ENCODE measurements around the gene CTDNEP1. TPM values are rescaled to one million over a fixed set of nuclear protein-coding genes. Genes with fewer than 3 reads are reported as not detected.

Gene CTDNEP1
- total and polyA plus RNA-seq, 9 donors = 42.3 to 256 (median 123) TPM

GRCh38 chr17:7218166-7218565, 33.4 kb downstream of the CTDNEP1 start:
- peaks cover 19% of the 10 kb centered on the region for H3K4me1 ChIP-seq (ENCODE audit: insufficient read depth)
- peak in 2 of 5 donors; percentile 43 to 45 for DNase-seq
- no peaks in the 10 kb centered on the region for H3K36me3 ChIP-seq
- 55 to 62% (median 57%) methylated on average over 6 of the region's 6 CpGs for WGBS, 3 donors
- H3K27ac ChIP-seq = peak overlapping the region in 1 of 2 donors; percentile 26
- TF ChIP-seq CTCF (IDR thresholded peaks at IDR 0.05) (no peak), EP300 (IDR thresholded peaks at IDR 0.05) (no peak), POLR2A (IDR thresholded peaks at IDR 0.05) (no peak)
- no peaks in the 10 kb centered on the region for H3K27me3 ChIP-seq
- H3K9me3 ChIP-seq = no peaks in the 10 kb centered on the region
- no peak overlapping the region for H3K4me3 ChIP-seq
- intact Hi-C loops (cut with DNase I) = no loop called here

GRCh38 chr17:7217113-7217987, 34.2 kb downstream of the CTDNEP1 start:
- peak in 4 of 5 donors; percentile 74 to 82 (median 76) for DNase-seq
- TF ChIP-seq EP300 (IDR thresholded peaks at IDR 0.05) (no peak), CTCF (IDR thresholded peaks at IDR 0.05) (no peak), POLR2A (IDR thresholded peaks at IDR 0.05) (no peak)
- intact Hi-C loops (cut with DNase I) = no loop called here
- H3K27me3 ChIP-seq = no peaks in the 10 kb centered on the region
- H3K27ac ChIP-seq = peak overlapping the region; percentile 26 to 87
- H3K36me3 ChIP-seq = no peaks in the 10 kb centered on the region
- no peaks in the 10 kb centered on the region for H3K9me3 ChIP-seq
- peaks cover 19% of the 10 kb centered on the region for H3K4me1 ChIP-seq (ENCODE audit: insufficient read depth)
- 2 to 3% (median 2%) methylated on average over 28 to 32 of the region's 32 CpGs for WGBS, 3 donors
- H3K4me3 ChIP-seq = peak overlapping the region; percentile 46

- H3K27me3 ChIP-seq = no peaks in the 10 kb centered on the region
- H3K4me1 ChIP-seq (ENCODE audit: insufficient read depth) = peaks cover 19% of the 10 kb centered on the region
- 5 to 6% (median 6%) methylated on average over 7 of the region's 7 CpGs for WGBS, 3 donors
- no peaks in the 10 kb centered on the region for H3K9me3 ChIP-seq
- intact Hi-C loops (cut with DNase I) = no loop called here
- TF ChIP-seq EP300 (IDR thresholded peaks at IDR 0.05) (no peak), CTCF (IDR thresholded peaks at IDR 0.05) (no peak), POLR2A (IDR thresholded peaks at IDR 0.05) (no peak)
- DNase-seq = peak in 2 of 5 donors; percentile 44 to 50
- H3K4me3 ChIP-seq = peak overlapping the region; percentile 46
- no peaks in the 10 kb centered on the region for H3K36me3 ChIP-seq
- H3K27ac ChIP-seq = peak overlapping the region; percentile 27 to 87
Measured at GRCh38 chr17:7216242-7217112, 35.1 kb downstream of the CTDNEP1 start.

GRCh38 chr17:7215652-7216180, 35.8 kb downstream of the CTDNEP1 start:
- H3K36me3 ChIP-seq = no peaks in the 10 kb centered on the region
- H3K27ac ChIP-seq = peak overlapping the region; percentile 50 to 87
- WGBS, 3 donors = 6 to 10% (median 8%) methylated on average over 9 to 10 of the region's 10 CpGs
- no peaks in the 10 kb centered on the region for H3K9me3 ChIP-seq
- intact Hi-C loops (cut with DNase I) = no loop called here
- peak in 3 of 5 donors; percentile 52 to 63 (median 53) for DNase-seq
- TF ChIP-seq CTCF (IDR thresholded peaks at IDR 0.05) (no peak), POLR2A (IDR thresholded peaks at IDR 0.05) (no peak), EP300 (IDR thresholded peaks at IDR 0.05) (no peak)
- no peak overlapping the region for H3K4me3 ChIP-seq
- peaks cover 20% of the 10 kb centered on the region for H3K4me1 ChIP-seq (ENCODE audit: insufficient read depth)
- no peaks in the 10 kb centered on the region for H3K27me3 ChIP-seq

Data from ovary (tissue), 9 donors.